Type B pancreatic cell (in vitro differentiated cells): ENCODE measurements around the gene RRP36. TPM values are rescaled to one million over a fixed set of nuclear protein-coding genes. Genes with fewer than 3 reads are reported as not detected.

Experiments
- DNase-seq: peaks from one replicate; pipeline ENCODE4 v3.0.0; 2021; ENCODE audit warnings: mixed read lengths; ENCODE audit not compliant: unreplicated experiment; ENCODE audit errors: extremely low spot score
- H3K27ac Mint-ChIP-seq: 2 replicates; pipeline ENCODE4 v1.8.0; 2021; ENCODE audit warnings: mild to moderate bottlenecking, mixed read lengths
- H3K27me3 Mint-ChIP-seq: 2 replicates; pipeline ENCODE4 v1.8.0; 2021; ENCODE audit warnings: mixed read lengths
- H3K36me3 Mint-ChIP-seq: 2 replicates; pipeline ENCODE4 v1.8.0; 2021; ENCODE audit warnings: mixed read lengths
- H3K4me1 Mint-ChIP-seq: one replicate; pipeline ENCODE4 v1.8.0; 2021; ENCODE audit warnings: mixed read lengths; ENCODE audit not compliant: unreplicated experiment
- H3K4me3 Mint-ChIP-seq: 2 replicates; pipeline ENCODE4 v1.8.0; 2021; ENCODE audit warnings: mild to moderate bottlenecking, mixed read lengths
- H3K9me3 Mint-ChIP-seq: 2 replicates; pipeline ENCODE4 v1.8.0; 2021; ENCODE audit warnings: mixed read lengths
- long read RNA-seq: library from polyadenylated mRNA; unstranded; transcript quantifications from one replicate; pipeline ENCODE4 v2.0.0, GENCODE V29; 2020
- total RNA-seq: library from RNA; stranded (reverse); gene quantifications from 2 replicates; pipeline ENCODE4 v1.2.1, GENCODE V29; 2021; ENCODE audit warnings: low replicate concordance
- TF ChIP-seq, protein P1 (sequence below): fragments of 200-600 bp; sonication (generic); conservative IDR thresholded peaks from 2 replicates; pipeline ENCODE4 v1.5.0; 2021; ENCODE audit warnings: antibody characterized with exemption, mild to moderate bottlenecking

Gene RRP36
- total RNA-seq, result 51.7 and 56.7 TPM in 2 replicates
- long read RNA-seq, partial matches to known transcripts, result 0 of 1 reads
- long read RNA-seq, other reads (novel, unspliced or antisense), result 1 of 1 reads

DNA sequence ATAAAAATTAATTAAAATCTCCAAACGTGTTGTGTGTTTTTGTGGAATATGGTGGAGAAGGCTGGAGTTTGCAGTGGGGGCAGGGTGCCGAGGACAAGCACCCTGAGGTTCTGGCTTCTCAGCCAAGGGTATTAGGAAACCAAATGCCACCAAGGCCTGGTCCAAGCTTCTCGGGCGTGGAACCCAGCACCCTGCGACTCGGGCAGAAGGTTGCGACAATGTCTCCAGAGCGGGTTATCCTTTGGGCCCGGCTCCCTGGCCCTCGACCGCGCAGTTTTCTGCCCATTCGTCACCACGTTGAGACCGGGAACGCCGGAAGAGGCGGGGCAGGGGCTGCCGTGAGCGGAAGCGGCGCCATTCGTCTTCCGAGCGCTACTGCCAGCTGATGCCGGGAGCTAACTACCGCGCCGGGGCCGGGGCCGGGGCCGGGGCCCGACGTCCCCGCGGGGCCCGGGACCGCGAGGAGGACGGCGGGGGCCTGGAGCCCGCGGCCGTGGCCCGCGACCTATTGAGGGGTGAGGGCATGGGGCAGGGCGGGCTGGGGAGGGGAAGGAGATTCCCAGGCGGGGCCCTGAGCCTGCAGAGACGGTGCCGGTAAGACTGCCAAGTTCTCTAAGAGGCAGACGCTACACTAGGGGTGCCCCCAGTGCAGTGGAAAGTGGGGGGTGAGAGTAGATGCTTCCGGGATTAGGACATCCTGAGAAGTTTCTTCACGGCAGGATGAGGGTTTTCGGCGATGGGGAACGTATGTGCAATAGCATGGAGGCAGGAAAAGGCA is at the start of gene RRP36:
RRP36 (plus strand) TSS at position 354 of the 778 bp plus-strand sequence; CDS start at position 386, 32 bp downstream.
- peak; percentile 81 for DNase-seq
- Mint-ChIP-seq H3K27ac (peak within 1 kb of the TSS; percentile 84), H3K4me3 (peak within 1 kb of the TSS; percentile 98), H3K36me3 (peaks cover 28% of the 10 kb centered on the region), H3K9me3 (no peaks in the 10 kb centered on the region), H3K27me3 (no peaks in the 10 kb centered on the region), H3K4me1 (peaks cover 10% of the 10 kb centered on the region)
- TF ChIP-seq, protein P1, sequence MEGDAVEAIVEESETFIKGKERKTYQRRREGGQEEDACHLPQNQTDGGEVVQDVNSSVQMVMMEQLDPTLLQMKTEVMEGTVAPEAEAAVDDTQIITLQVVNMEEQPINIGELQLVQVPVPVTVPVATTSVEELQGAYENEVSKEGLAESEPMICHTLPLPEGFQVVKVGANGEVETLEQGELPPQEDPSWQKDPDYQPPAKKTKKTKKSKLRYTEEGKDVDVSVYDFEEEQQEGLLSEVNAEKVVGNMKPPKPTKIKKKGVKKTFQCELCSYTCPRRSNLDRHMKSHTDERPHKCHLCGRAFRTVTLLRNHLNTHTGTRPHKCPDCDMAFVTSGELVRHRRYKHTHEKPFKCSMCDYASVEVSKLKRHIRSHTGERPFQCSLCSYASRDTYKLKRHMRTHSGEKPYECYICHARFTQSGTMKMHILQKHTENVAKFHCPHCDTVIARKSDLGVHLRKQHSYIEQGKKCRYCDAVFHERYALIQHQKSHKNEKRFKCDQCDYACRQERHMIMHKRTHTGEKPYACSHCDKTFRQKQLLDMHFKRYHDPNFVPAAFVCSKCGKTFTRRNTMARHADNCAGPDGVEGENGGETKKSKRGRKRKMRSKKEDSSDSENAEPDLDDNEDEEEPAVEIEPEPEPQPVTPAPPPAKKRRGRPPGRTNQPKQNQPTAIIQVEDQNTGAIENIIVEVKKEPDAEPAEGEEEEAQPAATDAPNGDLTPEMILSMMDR, result no peak

- DNase-seq, result no peak
- H3K27me3 Mint-ChIP-seq, result no peaks in the 10 kb centered on the region
- peaks cover 2% of the 10 kb centered on the region for H3K4me1 Mint-ChIP-seq
- peaks cover 6% of the 10 kb centered on the region for H3K36me3 Mint-ChIP-seq
- H3K27ac Mint-ChIP-seq, result peak overlapping the region; percentile 21
- TF ChIP-seq, protein P1, result no peak
- H3K9me3 Mint-ChIP-seq, result no peaks in the 10 kb centered on the region
- no peak overlapping the region for H3K4me3 Mint-ChIP-seq
Measured at GRCh38 chr6:42971746-42972327, 49.6 kb upstream of the RRP36 start.

GRCh38 chr6:42973926-42974325 is 47.5 kb upstream of the RRP36 start:
- Mint-ChIP-seq H3K36me3 (peaks cover 8% of the 10 kb centered on the region), H3K27me3 (no peaks in the 10 kb centered on the region), H3K9me3 (no peaks in the 10 kb centered on the region), H3K4me1 (peaks cover 8% of the 10 kb centered on the region), H3K27ac (no peak overlapping the region), H3K4me3 (no peak overlapping the region)
- DNase-seq, result no peak
- TF ChIP-seq, protein P1, result no peak

DNA sequence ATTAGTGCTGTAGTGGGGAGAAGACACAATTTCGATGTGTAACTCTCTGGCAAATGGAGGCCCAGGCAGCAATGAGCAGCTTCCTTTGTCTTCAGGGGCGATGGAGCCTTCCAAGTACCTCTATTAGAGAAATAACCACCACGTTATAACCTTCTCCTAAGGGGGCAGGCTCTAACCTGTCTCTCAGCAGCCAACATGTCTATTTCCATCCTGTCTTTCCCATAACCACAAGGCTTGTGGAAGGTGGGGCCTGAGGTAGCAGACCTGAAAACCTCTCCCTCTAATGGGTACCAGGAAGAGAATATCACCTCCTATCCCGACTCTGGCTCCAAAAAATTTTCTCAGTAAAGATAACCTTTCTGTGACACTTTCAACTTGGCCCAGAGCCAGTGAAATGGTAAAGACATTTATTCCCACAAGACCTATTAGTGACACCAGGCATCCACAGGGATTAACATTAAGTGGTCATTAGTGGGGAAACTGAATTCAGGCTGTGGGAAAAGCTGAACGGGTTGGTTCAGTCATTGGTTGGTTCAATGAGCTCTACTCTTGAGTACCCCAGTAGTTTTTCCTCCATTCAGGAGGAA is 46.4 kb upstream of the RRP36 start:
- Mint-ChIP-seq H3K9me3 (no peaks in the 10 kb centered on the region), H3K4me3 (no peak overlapping the region), H3K27me3 (no peaks in the 10 kb centered on the region), H3K27ac (no peak overlapping the region), H3K4me1 (peaks cover 17% of the 10 kb centered on the region), H3K36me3 (peaks cover 8% of the 10 kb centered on the region)
- no peak for DNase-seq
- TF ChIP-seq, protein P1, result no peak

- Mint-ChIP-seq H3K9me3 (no peaks in the 10 kb centered on the region), H3K36me3 (peaks cover 4% of the 10 kb centered on the region), H3K4me1 (peaks cover 17% of the 10 kb centered on the region), H3K4me3 (peak overlapping the region; percentile 86), H3K27me3 (no peaks in the 10 kb centered on the region), H3K27ac (peak overlapping the region; percentile 77)
- no peak for DNase-seq
- TF ChIP-seq, protein P1, result no peak
Measured at GRCh38 chr6:42978487-42978838, 43.0 kb upstream of the RRP36 start.
